Tibial artery (tissue), 4 donors: ENCODE data around the gene PPARG.

Experiments
- DNase-seq, 2 donors: peaks; one replicate each; pipeline ENCODE4 v3.0.0-alpha.2; 2019
- H3K27ac ChIP-seq, 2 donors: fragments of 200-600 bp; sonication (generic) in 1 of 2; 1 replicate in 1 of 2; 2 replicates in 1 of 2; pipeline ENCODE4 v1.5.1; 2018 to 2019; ENCODE audit warnings: mild to moderate bottlenecking in 1 of 2
- H3K27me3 ChIP-seq, 2 donors: fragments of 200-600 bp; sonication (generic) in 1 of 2; one replicate each; pipeline versions ENCODE4 v1.5.1 to v1.6.0; 2016 to 2019
- H3K36me3 ChIP-seq, 3 donors: fragments of 200-600 bp; sonication (generic) in 2 of 3; one replicate each; pipeline ENCODE4 v1.5.1; 2016 to 2019; ENCODE audit warnings: mild to moderate bottlenecking in 2 of 3
- H3K4me1 ChIP-seq, 4 donors: fragments of 200-600 bp; sonication (generic) in 2 of 4; 1 replicate in 3 of 4; 2 replicates in 1 of 4; pipeline ENCODE4 v1.5.1; 2016 to 2019
- H3K4me3 ChIP-seq, 2 donors: fragments of 200-600 bp; sonication (generic) in 1 of 2; 1 replicate in 1 of 2; 2 replicates in 1 of 2; pipeline ENCODE4 v1.5.1; 2018 to 2019; ENCODE audit warnings: mild to moderate bottlenecking in 2 of 2
- H3K9me3 ChIP-seq, 3 donors: fragments of 200-600 bp; sonication (generic) in 1 of 3; one replicate each; pipeline ENCODE4 v1.5.1; 2016 to 2019
- CTCF ChIP-seq, 2 experiments: fragments of 200-600 bp in 1 of 2; fragments of 450-650 bp in 1 of 2; IDR thresholded peaks; one replicate each; pipeline ENCODE4 v1.5.1; 2017 to 2019; ENCODE audit warnings: antibody characterized with exemption in 2 of 2, mild to moderate bottlenecking in 1 of 2, moderate library complexity in 1 of 2
- intact Hi-C: fragments of 100-400 bp; cut with DNase I; formaldehyde crosslinking; loops from one replicate; pipeline ENCODE4 v1.15.0; 2023; ENCODE audit warnings: low total_unique reads

PPARG gene

GRCh38 chr3:12367346-12367745 is 78.5 kb downstream of the PPARG start:
- no peak overlapping the region for H3K4me3 ChIP-seq
- no peak for DNase-seq
- H3K27me3 ChIP-seq = no peaks in the 10 kb centered on the region
- intact Hi-C loops = no loop called here
- no peak for TF ChIP-seq CTCF (IDR thresholded peaks at IDR 0.05)
- no peaks in the 10 kb centered on the region for H3K9me3 ChIP-seq
- no peaks in the 10 kb centered on the region for H3K36me3 ChIP-seq
- H3K27ac ChIP-seq = no peak overlapping the region
- no peaks in the 10 kb centered on the region for H3K4me1 ChIP-seq

- TF ChIP-seq CTCF (IDR thresholded peaks at IDR 0.05) = no peak
- intact Hi-C loops = no loop called here
- Histone ChIP-seq H3K4me1 (no peaks in the 10 kb centered on the region), H3K27me3 (peaks cover 0 to 6% of the 10 kb centered on the region in 2 donors), H3K9me3 (no peaks in the 10 kb centered on the region), H3K27ac (no peak overlapping the region), H3K4me3 (no peak overlapping the region), H3K36me3 (no peaks in the 10 kb centered on the region)
- DNase-seq = no peak
These were observed 80.2 kb downstream of the PPARG start for GRCh38 chr3:12369029-12369428.

- no peak for DNase-seq
- H3K4me1 ChIP-seq = no peaks in the 10 kb centered on the region
- no peak overlapping the region for H3K4me3 ChIP-seq
- peaks cover 0 to 9% of the 10 kb centered on the region in 2 donors for H3K27me3 ChIP-seq
- no peak overlapping the region for H3K27ac ChIP-seq
- intact Hi-C loops = no loop called here
- H3K36me3 ChIP-seq = no peaks in the 10 kb centered on the region
- H3K9me3 ChIP-seq = no peaks in the 10 kb centered on the region
- no peak for TF ChIP-seq CTCF (IDR thresholded peaks at IDR 0.05)
These were observed 80.7 kb downstream of the PPARG start for GRCh38 chr3:12369598-12369997.

GRCh38 chr3:12370758-12371157 is 81.9 kb downstream of the PPARG start:
- H3K27me3 ChIP-seq = peaks cover 0 to 9% of the 10 kb centered on the region in 2 donors
- intact Hi-C loops = no loop called here
- no peaks in the 10 kb centered on the region for H3K9me3 ChIP-seq
- no peak overlapping the region for H3K4me3 ChIP-seq
- H3K36me3 ChIP-seq = no peaks in the 10 kb centered on the region
- H3K27ac ChIP-seq = no peak overlapping the region
- H3K4me1 ChIP-seq = no peaks in the 10 kb centered on the region
- no peak for TF ChIP-seq CTCF (IDR thresholded peaks at IDR 0.05)
- DNase-seq = no peak

GRCh38 chr3:12371525-12372140 is 82.8 kb downstream of the PPARG start:
- Histone ChIP-seq H3K4me3 (no peak overlapping the region), H3K27ac (no peak overlapping the region), H3K9me3 (no peaks in the 10 kb centered on the region), H3K27me3 (peaks cover 0 to 9% of the 10 kb centered on the region in 2 donors), H3K4me1 (no peaks in the 10 kb centered on the region), H3K36me3 (no peaks in the 10 kb centered on the region)
- intact Hi-C loops = no loop called here
- DNase-seq = no peak
- TF ChIP-seq CTCF (IDR thresholded peaks at IDR 0.05) = no peak
